Left ventricle myocardium inferior (tissue), 1 donor: Measurements from ENCODE around the gene GRIN3B. TPM values are rescaled to one million over a fixed set of nuclear protein-coding genes. Genes with fewer than 3 reads are reported as not detected.

ENCODE experiments used
- DNase-seq: peaks from one replicate; pipeline ENCODE4 v3.0.0-alpha.2; 2020
- H3K27ac ChIP-seq: fragments of 200-600 bp; replicated peaks from 2 replicates; pipeline ENCODE4 v1.8.0; 2021
- H3K27me3 ChIP-seq: fragments of 200-600 bp; 2 replicates; pipeline ENCODE4 v1.8.0; 2021; ENCODE audit warnings: low read depth
- H3K36me3 ChIP-seq: fragments of 200-600 bp; 2 replicates; pipeline ENCODE4 v1.8.0; 2021
- H3K4me1 ChIP-seq: fragments of 200-600 bp; 2 replicates; pipeline ENCODE4 v1.8.0; 2021
- H3K4me3 ChIP-seq: fragments of 200-600 bp; 2 replicates; pipeline ENCODE4 v1.8.0; 2021; ENCODE audit warnings: mild to moderate bottlenecking, moderate library complexity
- H3K9me3 ChIP-seq: fragments of 200-600 bp; replicated peaks from 2 replicates; pipeline ENCODE4 v1.8.0; 2021
- intact Hi-C: fragments of 100-400 bp; cut with micrococcal nuclease; formaldehyde crosslinking; loops from one replicate; pipeline ENCODE4 v1.11.0; 2022
- total RNA-seq: library from RNA; stranded (reverse); fragmentation: NEBNext Ultra II Directional; extraction: Animal tissue kit (Norgen Biotek cat#: 25700); gene quantifications from one replicate; pipeline ENCODE4 v1.2.1, GENCODE V29; 2021
- TF ChIP-seq, protein P1 (sequence below): fragments of 200-600 bp; IDR thresholded peaks from 2 replicates; pipeline ENCODE4 v1.8.0; 2021; ENCODE audit warnings: antibody characterized with exemption, mild to moderate bottlenecking, borderline replicate concordance
- donor health status: DM: no; HTN: yes; CAD: no; lungs with severe emphysema.

GRIN3B gene
- total RNA-seq, 1 donor from 2014 or later = not detected

DNA sequence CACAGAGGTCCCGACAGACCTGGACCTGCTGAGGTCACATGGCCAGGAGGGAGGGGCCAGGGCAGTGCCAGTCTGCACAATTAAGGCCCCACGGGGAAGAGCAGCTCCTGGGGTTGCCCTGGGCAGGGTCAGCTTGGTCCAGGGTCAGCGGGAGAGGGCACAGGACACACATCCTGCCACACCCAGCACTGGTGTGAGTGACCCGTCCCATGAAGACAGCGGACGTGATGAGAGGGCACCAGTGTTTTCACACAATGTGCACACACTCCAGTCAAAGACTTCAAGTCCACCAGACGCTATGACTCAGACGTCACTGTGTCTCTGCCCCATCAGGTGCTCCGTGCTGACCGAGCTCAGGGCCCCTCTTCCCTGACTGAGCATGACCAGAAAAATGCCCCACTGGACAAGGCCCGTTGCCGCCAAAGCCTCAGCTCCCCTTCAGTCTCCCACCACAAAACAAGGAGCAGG, 16.5 kb downstream of the GRIN3B start:
- no peaks in the 10 kb centered on the region for H3K27me3 ChIP-seq
- H3K27ac ChIP-seq = peak overlapping the region; percentile 65
- intact Hi-C loops = no loop called here
- no peaks in the 10 kb centered on the region for H3K9me3 ChIP-seq
- H3K4me3 ChIP-seq = peak overlapping the region; percentile 89
- peaks cover 75% of the 10 kb centered on the region for H3K4me1 ChIP-seq
- peak; percentile 16 for DNase-seq
- TF ChIP-seq, protein P1, sequence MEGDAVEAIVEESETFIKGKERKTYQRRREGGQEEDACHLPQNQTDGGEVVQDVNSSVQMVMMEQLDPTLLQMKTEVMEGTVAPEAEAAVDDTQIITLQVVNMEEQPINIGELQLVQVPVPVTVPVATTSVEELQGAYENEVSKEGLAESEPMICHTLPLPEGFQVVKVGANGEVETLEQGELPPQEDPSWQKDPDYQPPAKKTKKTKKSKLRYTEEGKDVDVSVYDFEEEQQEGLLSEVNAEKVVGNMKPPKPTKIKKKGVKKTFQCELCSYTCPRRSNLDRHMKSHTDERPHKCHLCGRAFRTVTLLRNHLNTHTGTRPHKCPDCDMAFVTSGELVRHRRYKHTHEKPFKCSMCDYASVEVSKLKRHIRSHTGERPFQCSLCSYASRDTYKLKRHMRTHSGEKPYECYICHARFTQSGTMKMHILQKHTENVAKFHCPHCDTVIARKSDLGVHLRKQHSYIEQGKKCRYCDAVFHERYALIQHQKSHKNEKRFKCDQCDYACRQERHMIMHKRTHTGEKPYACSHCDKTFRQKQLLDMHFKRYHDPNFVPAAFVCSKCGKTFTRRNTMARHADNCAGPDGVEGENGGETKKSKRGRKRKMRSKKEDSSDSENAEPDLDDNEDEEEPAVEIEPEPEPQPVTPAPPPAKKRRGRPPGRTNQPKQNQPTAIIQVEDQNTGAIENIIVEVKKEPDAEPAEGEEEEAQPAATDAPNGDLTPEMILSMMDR = no peak
- peaks cover 27% of the 10 kb centered on the region for H3K36me3 ChIP-seq

DNA sequence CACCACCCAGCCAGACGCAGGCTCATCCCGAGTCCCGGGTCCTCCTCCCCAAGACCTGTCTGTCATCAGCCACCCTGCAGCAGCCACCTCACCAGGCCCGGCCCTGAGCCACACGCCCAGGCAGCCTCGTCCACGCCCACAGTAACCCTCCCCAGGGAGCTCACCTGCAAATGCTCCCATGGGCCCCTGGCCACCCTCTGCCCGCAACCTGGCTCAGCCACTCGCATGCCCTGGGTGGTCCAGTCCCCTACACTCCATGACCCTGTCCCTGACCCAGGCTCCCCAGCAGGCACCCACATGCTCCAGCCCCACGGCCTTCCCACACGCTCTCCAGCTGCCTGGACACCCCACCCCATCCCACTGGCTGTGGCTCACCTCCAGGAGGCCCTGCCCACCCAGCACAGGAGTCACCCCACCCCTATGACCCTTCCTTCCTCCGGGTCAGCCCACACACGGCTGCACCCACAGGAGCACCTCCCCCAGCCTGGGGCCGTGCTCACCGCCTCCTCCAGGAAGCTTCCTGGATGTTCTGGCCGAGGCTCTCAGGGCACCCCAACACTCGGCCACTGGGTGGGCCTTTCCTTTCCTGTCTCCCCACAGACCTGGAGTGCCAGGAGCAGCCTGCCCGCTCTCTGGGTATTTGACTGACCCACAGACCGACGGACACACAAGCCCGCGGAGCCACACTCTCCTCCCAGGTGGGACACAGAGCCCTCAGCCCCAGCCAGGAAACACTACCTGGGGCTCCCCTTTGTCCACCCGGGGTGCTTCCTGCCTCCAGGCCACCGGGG, 17.1 kb downstream of the GRIN3B start:
- peaks cover 81% of the 10 kb centered on the region for H3K4me1 ChIP-seq
- no peaks in the 10 kb centered on the region for H3K27me3 ChIP-seq
- TF ChIP-seq, protein P1 = no peak
- H3K9me3 ChIP-seq = no peaks in the 10 kb centered on the region
- H3K36me3 ChIP-seq = peaks cover 21% of the 10 kb centered on the region
- peak; percentile 27 for DNase-seq
- intact Hi-C loops = no loop called here
- peak overlapping the region; percentile 65 for H3K27ac ChIP-seq
- peak overlapping the region; percentile 89 for H3K4me3 ChIP-seq

DNA sequence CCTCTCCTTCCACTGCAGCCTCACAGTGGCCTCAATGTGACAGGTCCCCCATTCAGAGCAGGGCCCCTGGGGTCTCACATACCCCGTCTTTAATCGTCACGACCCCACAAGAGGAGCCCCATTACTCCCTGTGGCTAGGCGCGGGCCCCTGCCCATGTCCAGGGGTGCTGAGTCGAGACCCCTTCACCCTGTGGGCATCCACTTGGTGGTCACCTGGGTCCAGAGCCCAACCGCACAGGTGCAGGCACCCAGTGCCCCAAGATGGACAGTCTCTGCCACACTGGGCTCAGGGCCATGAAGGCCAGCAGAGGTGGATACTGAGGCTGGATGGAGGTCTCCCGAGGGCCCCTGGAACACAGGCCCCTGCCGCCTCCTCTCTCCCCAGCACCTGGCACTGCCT, 17.7 kb downstream of the GRIN3B start:
- DNase-seq = peak; percentile 13
- TF ChIP-seq, protein P1 = no peak
- Histone ChIP-seq H3K4me1 (peaks cover 87% of the 10 kb centered on the region), H3K4me3 (peak overlapping the region; percentile 89), H3K9me3 (no peaks in the 10 kb centered on the region), H3K36me3 (peaks cover 15% of the 10 kb centered on the region), H3K27me3 (no peaks in the 10 kb centered on the region), H3K27ac (peak overlapping the region; percentile 65)
- intact Hi-C loops = no loop called here

DNA sequence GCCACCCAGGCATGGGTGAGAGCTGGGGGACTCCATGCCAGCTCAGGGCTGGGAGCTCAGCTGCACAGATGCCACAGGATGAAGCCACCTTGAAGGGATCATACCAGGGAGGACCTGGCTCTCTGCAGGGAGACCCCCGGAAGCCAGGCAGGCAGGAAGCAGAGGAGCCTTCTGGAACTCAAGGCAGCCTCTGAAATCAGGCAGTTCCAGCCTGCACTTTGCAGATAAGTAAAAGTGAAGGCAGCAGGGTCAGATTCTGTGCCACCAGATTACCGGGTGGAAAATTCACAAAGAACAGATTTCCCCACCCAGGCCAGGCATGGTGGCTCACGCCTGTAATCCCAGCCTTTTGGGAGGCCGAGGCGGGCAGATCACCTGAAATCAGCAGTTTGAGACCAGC, 18.2 kb downstream of the GRIN3B start:
- Histone ChIP-seq H3K9me3 (no peaks in the 10 kb centered on the region), H3K36me3 (peaks cover 10% of the 10 kb centered on the region), H3K4me1 (peaks cover 92% of the 10 kb centered on the region), H3K4me3 (peak overlapping the region; percentile 89), H3K27me3 (no peaks in the 10 kb centered on the region), H3K27ac (peak overlapping the region; percentile 65)
- DNase-seq = no peak
- intact Hi-C loops = no loop called here
- TF ChIP-seq, protein P1 = no peak

DNA sequence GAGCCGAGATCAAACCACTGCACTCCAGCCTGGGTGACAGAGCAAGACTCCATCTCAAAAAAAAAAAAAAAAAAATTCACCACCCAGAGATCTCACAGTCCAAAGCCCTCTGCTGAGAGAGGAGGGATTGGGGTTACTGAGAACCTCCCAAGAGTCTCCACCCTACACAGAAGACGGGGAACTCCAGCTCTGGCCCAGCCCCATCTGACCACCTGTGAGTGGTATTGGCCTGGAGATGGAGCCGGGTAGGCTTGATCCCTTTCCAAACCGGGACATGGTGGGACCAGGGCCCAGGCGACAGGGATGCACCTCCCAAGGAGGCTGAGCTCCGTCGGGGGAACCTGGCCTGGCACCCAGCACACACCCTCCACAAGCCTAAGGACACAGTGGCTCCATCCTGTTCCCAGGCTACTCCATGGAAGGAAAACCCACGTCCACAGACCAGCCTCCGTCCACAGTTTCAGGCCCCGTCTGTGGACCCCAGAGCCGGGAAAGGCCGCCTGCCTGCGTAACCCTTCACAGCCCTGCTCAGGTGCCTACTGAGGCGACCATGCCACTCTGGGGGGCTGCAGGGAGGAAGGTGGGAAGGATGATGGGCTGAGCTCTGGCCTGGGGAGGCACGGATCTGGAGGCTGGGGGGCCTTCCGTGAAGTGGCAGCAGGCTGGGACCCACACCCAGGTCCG, 18.9 kb downstream of the GRIN3B start:
- TF ChIP-seq, protein P1 = no peak
- Histone ChIP-seq H3K9me3 (no peaks in the 10 kb centered on the region), H3K27ac (peak overlapping the region; percentile 96), H3K36me3 (peaks cover 3% of the 10 kb centered on the region), H3K4me1 (peaks cover 87% of the 10 kb centered on the region), H3K4me3 (peak overlapping the region; percentile 89), H3K27me3 (no peaks in the 10 kb centered on the region)
- intact Hi-C loops = no loop called here
- DNase-seq = peak; percentile 15
